ENCODE measurements around the gene ANKRD16.
"Not testable (repeated sequence)": the region's sequence is repeated elsewhere in the genome, so short reads cannot be mapped to it uniquely, and the experiment has no call there.

The ANKRD16 gene

DNA sequence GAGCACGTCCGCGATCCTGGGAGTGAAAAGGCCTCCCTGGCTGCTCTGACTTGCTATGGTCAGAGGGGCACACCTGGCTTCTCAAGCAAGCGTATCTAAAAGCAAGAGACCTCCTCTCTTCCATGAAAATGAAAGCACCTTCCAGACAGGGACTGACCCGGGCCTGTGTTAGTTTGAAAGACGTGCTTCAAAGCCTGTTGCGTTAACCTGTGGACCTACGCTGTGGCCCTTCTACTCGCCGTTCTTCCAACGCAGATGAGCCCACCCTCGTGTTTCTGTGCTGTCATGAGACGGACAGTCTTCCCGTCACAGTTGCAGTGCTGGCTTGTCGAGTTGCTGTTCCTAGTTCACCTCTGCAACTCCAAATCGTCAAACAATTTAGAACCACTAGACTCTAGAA, 61.0 kb downstream of the ANKRD16 start:
- no peaks in the 10 kb centered on the region for H3K4me1 ChIP-seq (ENCODE audit: control insufficient read depth, insufficient read depth, low read length)
- no peaks in the 10 kb centered on the region for H3K27me3 ChIP-seq (ENCODE audit: control insufficient read depth, insufficient read depth, low read length)
- H3K4me3 ChIP-seq (ENCODE audit: low read depth, low read length): no peak overlapping the region
- H3K9ac ChIP-seq (ENCODE audit: low read depth, low read length): no peak overlapping the region
- no peaks in the 10 kb centered on the region for H3K9me3 ChIP-seq (ENCODE audit: control insufficient read depth, insufficient read depth, low read length)
- H3K36me3 ChIP-seq (ENCODE audit: control insufficient read depth, insufficient read depth, low read length): no peaks in the 10 kb centered on the region

DNA sequence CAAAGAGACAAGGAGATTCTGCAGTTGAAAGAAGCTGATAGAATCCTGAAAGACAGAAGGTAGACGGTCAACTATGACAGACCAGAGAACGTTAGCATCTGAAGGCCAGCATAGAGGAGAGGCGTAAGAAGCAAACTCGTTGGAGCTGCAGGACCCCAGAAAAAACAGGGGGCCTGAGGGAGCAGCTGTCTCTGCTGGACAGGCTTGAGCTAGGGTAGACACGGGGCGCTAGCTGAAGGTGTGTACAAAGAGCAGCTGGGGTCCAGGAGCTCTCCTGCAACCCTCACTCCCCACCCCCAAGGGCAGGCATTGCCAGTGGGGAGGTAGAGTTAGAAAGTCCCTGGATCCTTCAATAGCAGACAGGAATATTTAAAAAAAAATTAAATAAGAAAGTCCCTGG, 61.9 kb downstream of the ANKRD16 start:
- no peaks in the 10 kb centered on the region for H3K27me3 ChIP-seq (ENCODE audit: control insufficient read depth, insufficient read depth, low read length)
- no peaks in the 10 kb centered on the region for H3K36me3 ChIP-seq (ENCODE audit: control insufficient read depth, insufficient read depth, low read length)
- H3K9ac ChIP-seq (ENCODE audit: low read depth, low read length): no peak overlapping the region
- no peaks in the 10 kb centered on the region for H3K9me3 ChIP-seq (ENCODE audit: control insufficient read depth, insufficient read depth, low read length)
- no peaks in the 10 kb centered on the region for H3K4me1 ChIP-seq (ENCODE audit: control insufficient read depth, insufficient read depth, low read length)
- no peak overlapping the region for H3K4me3 ChIP-seq (ENCODE audit: low read depth, low read length)

DNA sequence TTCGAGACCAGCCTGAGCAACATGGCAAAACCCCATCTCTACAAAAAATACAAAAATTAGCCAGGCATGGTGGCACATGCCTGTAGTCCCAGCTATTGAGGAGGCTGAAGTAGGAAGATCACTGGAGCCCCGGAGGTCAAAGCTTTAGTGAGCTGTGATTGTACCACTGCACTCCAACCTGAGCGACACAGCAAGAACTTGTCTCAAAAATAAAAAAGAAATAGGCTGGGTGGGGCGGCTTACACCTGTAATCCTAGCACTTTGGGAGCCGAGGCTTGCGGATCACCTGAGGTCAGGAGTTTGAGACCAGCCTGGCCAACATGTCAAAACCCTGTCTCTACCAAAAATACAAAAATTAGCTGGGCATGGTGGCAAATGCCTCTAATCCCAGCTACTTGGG, 63.2 kb downstream of the ANKRD16 start:
- not testable (repeated sequence) for H3K4me3 ChIP-seq (ENCODE audit: low read depth, low read length); H3K36me3 ChIP-seq (ENCODE audit: control insufficient read depth, insufficient read depth, low read length); H3K9ac ChIP-seq (ENCODE audit: low read depth, low read length); H3K4me1 ChIP-seq (ENCODE audit: control insufficient read depth, insufficient read depth, low read length); H3K9me3 ChIP-seq (ENCODE audit: control insufficient read depth, insufficient read depth, low read length); H3K27me3 ChIP-seq (ENCODE audit: control insufficient read depth, insufficient read depth, low read length)

DNA sequence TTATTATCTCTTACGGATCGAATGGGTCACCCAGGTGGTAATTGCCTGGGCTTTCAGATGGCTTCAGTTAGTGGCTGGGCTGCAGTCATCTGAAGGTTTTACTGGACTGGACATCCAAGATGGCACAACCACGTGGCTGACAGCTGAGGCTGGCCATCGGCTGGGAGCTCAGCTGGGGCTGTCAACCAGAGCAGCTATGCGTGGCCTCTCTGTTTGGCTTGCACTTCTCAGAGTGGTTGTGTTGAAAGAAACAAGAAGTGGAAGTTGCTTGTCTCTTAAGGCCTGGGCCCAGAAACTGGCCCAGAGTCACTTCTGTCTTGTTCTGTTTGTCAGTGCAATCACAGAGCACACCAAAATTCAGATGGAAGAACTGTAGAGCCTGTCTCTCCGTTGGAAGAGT, 70.8 kb downstream of the ANKRD16 start:
- Histone ChIP-seq H3K4me3 (ENCODE audit: low read depth, low read length) (no peak overlapping the region), H3K4me1 (ENCODE audit: control insufficient read depth, insufficient read depth, low read length) (no peaks in the 10 kb centered on the region), H3K9me3 (ENCODE audit: control insufficient read depth, insufficient read depth, low read length) (no peaks in the 10 kb centered on the region), H3K36me3 (ENCODE audit: control insufficient read depth, insufficient read depth, low read length) (no peaks in the 10 kb centered on the region), H3K9ac (ENCODE audit: low read depth, low read length) (no peak overlapping the region), H3K27me3 (ENCODE audit: control insufficient read depth, insufficient read depth, low read length) (no peaks in the 10 kb centered on the region)

DNA sequence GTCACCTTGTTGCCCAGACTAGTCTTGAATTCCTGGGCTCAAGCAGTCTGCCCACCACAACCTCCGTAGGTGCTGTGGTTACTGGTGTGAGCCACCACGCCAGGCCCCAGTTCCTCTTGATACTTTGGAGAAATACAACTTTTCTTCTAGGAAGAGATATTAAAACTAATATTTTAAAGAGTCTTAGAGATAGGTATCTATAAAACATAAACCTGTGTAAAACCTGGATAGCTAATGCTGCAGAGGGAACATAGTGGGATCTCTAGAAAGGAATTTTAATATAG, 71.7 kb downstream of the ANKRD16 start:
- H3K4me3 ChIP-seq (ENCODE audit: low read depth, low read length): no peak overlapping the region
- H3K27me3 ChIP-seq (ENCODE audit: control insufficient read depth, insufficient read depth, low read length): no peaks in the 10 kb centered on the region
- H3K9ac ChIP-seq (ENCODE audit: low read depth, low read length): no peak overlapping the region
- H3K36me3 ChIP-seq (ENCODE audit: control insufficient read depth, insufficient read depth, low read length): no peaks in the 10 kb centered on the region
- no peaks in the 10 kb centered on the region for H3K9me3 ChIP-seq (ENCODE audit: control insufficient read depth, insufficient read depth, low read length)
- H3K4me1 ChIP-seq (ENCODE audit: control insufficient read depth, insufficient read depth, low read length): no peaks in the 10 kb centered on the region

DNA sequence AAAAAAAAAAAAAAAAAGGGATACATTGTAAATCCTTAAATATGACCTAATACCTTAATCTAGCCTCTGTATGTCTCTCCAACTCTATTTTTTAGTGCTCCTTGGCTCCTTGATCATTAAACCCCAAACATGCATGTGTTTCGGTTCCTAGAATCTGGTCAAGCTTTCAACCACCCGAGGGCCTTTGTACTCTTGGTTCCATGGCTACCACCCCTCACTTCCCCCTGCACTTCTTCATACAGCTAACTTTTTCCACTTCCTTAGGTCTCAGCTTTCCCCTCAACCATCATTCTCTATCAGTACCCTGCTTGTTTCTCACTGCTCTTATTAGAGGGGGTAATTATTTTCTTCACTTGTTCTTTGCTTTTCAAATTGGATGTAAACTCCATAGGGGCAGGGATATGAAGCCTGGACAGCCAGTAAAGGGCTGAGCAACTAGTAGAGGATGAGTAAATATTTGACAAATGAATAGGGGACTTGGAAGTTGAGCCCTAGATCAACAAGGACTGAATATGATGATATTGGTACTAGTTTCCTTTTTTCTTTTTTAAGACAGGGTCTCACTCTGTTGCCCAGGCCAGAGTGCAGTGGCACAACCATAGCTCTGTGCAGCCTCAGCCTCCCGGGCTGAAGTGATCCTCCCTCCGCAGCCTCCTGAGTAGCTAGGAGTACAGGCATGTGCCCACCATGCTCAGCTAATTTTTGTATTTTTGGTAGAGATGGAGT, 72.2 kb downstream of the ANKRD16 start:
- no peaks in the 10 kb centered on the region for H3K9me3 ChIP-seq (ENCODE audit: control insufficient read depth, insufficient read depth, low read length)
- H3K36me3 ChIP-seq (ENCODE audit: control insufficient read depth, insufficient read depth, low read length): no peaks in the 10 kb centered on the region
- no peak overlapping the region for H3K4me3 ChIP-seq (ENCODE audit: low read depth, low read length)
- H3K9ac ChIP-seq (ENCODE audit: low read depth, low read length): no peak overlapping the region
- H3K4me1 ChIP-seq (ENCODE audit: control insufficient read depth, insufficient read depth, low read length): no peaks in the 10 kb centered on the region
- no peaks in the 10 kb centered on the region for H3K27me3 ChIP-seq (ENCODE audit: control insufficient read depth, insufficient read depth, low read length)

DNA sequence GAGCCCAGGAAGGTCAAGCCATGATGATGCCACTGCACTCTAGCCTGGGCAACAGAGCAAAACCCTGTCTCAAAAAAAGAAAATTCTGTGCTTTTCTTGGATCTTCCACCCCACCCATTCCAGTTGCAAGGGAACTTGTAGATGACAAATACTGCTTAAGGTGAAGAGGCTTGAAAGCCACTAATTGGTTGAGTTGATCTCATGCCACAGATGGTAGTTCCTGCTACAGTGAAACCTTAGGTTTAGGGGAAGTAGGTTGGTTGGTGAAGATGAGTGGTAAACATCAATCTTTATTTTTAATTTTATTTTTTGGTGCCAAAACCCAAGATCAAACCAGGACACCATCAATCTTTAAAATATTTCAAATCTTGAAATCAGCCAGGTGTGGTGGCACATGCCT, 73.5 kb downstream of the ANKRD16 start:
- no peaks in the 10 kb centered on the region for H3K36me3 ChIP-seq (ENCODE audit: control insufficient read depth, insufficient read depth, low read length)
- H3K4me1 ChIP-seq (ENCODE audit: control insufficient read depth, insufficient read depth, low read length): peaks cover 2% of the 10 kb centered on the region
- no peak overlapping the region for H3K4me3 ChIP-seq (ENCODE audit: low read depth, low read length)
- H3K27me3 ChIP-seq (ENCODE audit: control insufficient read depth, insufficient read depth, low read length): no peaks in the 10 kb centered on the region
- H3K9me3 ChIP-seq (ENCODE audit: control insufficient read depth, insufficient read depth, low read length): no peaks in the 10 kb centered on the region
- no peak overlapping the region for H3K9ac ChIP-seq (ENCODE audit: low read depth, low read length)

DNA sequence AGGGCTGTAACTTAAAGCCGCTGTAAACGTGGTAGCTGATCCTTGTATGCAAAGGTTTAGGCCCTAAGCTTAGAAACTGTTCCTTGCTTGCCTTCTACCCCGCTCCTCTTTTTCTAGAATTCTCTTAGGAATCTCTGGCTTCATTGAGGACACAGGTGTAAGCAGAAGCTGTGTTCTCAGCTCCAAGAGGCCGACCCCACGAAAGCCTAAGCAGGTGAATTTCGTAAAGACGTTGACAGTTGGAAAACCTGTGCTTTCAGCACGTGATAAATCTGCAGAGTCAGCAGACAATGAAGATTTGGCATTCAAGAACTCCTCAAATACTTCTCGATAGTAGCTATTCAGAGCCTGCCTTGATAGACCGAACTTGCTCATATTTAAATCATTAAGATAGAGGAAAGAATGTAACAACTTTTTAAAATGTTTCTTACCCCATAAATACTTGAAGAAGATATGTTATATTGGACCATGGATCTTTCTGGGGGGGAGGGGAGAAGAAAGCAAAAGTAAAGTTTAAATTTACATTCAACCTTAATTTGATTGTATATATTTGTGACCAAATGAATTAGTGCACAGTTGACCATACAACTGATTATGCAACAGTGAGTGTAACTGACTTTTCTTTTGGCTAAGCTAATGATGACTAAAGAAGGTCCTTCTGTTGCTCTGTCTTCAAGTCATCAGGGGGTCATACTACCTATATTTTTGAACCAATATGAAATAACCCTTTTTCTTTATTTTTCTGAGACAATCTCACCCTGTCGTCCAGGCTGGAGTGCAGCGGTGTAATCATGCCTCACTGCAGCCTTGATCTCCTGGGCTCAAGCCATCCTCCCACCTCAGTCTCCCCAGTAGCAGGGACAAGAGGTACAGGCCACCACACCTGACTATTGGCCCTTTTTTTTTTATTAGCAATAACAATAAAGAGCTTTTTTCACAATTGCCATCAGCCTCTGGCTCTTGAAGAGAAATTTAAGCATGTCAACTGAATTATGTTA, 75.3 kb downstream of the ANKRD16 start:
- H3K9ac ChIP-seq (ENCODE audit: low read depth, low read length): peak overlapping the region; percentile 96

DNA sequence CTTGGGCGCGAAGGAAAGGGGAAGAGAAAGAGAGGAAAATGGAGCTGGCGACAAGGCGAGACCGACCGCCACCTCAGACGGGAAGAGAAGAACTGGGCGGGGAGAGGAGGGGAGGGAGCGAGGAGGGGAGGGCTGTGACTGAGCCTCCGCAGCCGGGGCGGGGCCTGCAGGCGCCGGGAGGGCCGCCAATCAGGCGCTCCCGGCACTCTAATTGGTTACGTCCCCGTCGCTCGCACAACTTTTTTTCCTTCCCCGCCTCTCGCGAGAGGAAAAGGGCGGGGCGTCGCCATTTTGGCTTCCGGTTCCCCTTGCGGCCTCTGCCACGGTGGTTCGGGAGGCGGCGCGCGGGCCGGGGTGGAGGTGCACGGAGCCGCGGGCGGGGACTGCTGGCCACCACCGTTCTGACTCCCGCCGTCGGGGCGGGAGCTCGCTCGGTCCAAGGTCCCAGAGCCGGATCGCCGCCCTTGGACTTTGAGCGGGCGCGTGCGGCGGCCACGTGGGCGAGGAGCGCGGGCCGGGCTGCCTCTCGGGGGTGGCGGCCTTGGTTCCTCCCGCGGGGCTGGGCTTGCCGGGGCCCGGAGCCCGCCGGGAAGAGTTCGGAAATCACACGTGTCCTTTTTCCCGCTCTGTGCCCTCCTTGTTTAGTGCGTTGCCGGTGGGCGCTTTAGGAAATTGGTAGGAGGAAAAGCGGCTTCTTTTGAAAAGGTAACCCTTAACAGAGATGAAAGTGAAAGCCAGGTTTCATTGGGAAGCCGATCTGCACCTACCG, 76.2 kb downstream of the ANKRD16 start, which contains the start of gene GDI2:
GDI2 (minus strand) TSS at position 94 of the 769 bp plus-strand sequence. CDS start 176 bp downstream, outside the sequence.
- peak within 1 kb of the TSS; percentile 97 for H3K9ac ChIP-seq (ENCODE audit: low read depth, low read length)
- no peaks in the 10 kb centered on the region for H3K36me3 ChIP-seq (ENCODE audit: control insufficient read depth, insufficient read depth, low read length)
- no peaks in the 10 kb centered on the region for H3K9me3 ChIP-seq (ENCODE audit: control insufficient read depth, insufficient read depth, low read length)
- peak within 1 kb of the TSS; percentile 90 for H3K4me3 ChIP-seq (ENCODE audit: low read depth, low read length)
- H3K4me1 ChIP-seq (ENCODE audit: control insufficient read depth, insufficient read depth, low read length): peaks cover 8% of the 10 kb centered on the region
- H3K27me3 ChIP-seq (ENCODE audit: control insufficient read depth, insufficient read depth, low read length): no peaks in the 10 kb centered on the region

More for the DNA sequence above, 75.3 kb downstream of the ANKRD16 start:
- H3K27me3 ChIP-seq (ENCODE audit: control insufficient read depth, insufficient read depth, low read length): no peaks in the 10 kb centered on the region
- peak overlapping the region; percentile 81 for H3K4me3 ChIP-seq (ENCODE audit: low read depth, low read length)
- no peaks in the 10 kb centered on the region for H3K9me3 ChIP-seq (ENCODE audit: control insufficient read depth, insufficient read depth, low read length)
- H3K4me1 ChIP-seq (ENCODE audit: control insufficient read depth, insufficient read depth, low read length): peaks cover 8% of the 10 kb centered on the region
- no peaks in the 10 kb centered on the region for H3K36me3 ChIP-seq (ENCODE audit: control insufficient read depth, insufficient read depth, low read length)

DNA sequence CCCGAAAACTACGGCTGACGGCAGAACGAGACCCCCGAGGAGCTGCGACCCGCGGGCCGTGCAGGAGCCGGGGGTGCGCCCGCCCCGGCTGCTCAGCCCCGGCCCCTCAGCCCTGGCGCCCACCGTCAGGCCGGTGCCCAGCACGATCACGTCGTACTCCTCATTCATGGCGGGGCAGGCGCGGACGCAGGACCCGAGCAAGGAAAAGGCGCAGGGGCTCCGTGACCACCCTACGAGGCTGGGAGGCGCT, 76.7 kb downstream of the ANKRD16 start:
- H3K4me3 ChIP-seq (ENCODE audit: low read depth, low read length): peak overlapping the region; percentile 90
- peak overlapping the region; percentile 97 for H3K9ac ChIP-seq (ENCODE audit: low read depth, low read length)
- H3K36me3 ChIP-seq (ENCODE audit: control insufficient read depth, insufficient read depth, low read length): no peaks in the 10 kb centered on the region
- peaks cover 9% of the 10 kb centered on the region for H3K4me1 ChIP-seq (ENCODE audit: control insufficient read depth, insufficient read depth, low read length)
- no peaks in the 10 kb centered on the region for H3K9me3 ChIP-seq (ENCODE audit: control insufficient read depth, insufficient read depth, low read length)
- no peaks in the 10 kb centered on the region for H3K27me3 ChIP-seq (ENCODE audit: control insufficient read depth, insufficient read depth, low read length)

DNA sequence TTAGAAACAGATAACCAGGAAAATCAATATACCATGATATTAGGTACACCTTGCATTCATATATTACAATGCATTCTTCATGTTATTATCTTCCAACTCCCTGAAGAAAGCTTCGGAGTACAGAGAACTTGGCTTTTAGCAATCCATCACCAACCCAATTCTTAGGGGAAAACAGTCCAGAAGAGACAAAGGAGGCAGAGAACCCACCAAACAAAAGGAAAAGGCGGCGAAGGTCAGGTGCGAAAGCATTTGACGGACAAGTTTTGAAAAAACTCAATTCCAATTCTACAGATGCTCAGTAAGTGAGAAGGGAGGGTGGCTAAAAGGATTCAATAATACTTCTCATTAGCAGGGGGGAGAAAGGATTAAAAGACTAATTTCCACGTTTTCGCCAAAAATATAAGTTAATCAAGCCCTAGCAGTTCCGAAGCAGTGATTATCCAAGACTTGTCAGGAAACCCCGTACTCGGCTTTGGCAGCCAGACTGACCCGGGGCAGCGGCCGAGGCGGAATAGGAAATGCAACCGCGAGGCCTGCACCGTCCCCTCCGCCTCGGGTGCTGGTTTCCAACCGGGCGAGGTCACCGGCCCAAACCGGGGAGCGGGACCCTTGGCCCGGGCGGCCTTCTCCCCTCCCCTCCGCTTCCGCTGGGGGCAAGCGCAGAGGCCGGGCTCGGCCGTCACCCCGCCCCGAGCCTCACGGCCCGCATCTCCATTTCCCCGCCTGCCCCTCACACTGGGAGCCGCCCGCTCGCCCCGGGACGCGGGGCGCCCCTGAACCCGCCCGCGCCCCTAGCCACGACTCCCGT, 77.2 kb downstream of the ANKRD16 start:
- Histone ChIP-seq H3K4me1 (ENCODE audit: control insufficient read depth, insufficient read depth, low read length) (peaks cover 10% of the 10 kb centered on the region), H3K9ac (ENCODE audit: low read depth, low read length) (peak overlapping the region; percentile 97), H3K4me3 (ENCODE audit: low read depth, low read length) (peak overlapping the region; percentile 90), H3K36me3 (ENCODE audit: control insufficient read depth, insufficient read depth, low read length) (no peaks in the 10 kb centered on the region), H3K27me3 (ENCODE audit: control insufficient read depth, insufficient read depth, low read length) (no peaks in the 10 kb centered on the region), H3K9me3 (ENCODE audit: control insufficient read depth, insufficient read depth, low read length) (no peaks in the 10 kb centered on the region)

Data from iPS-15b (cell line).